DMS79 treated with DMSO at 0.1 percent for 48 hours (cell line): ENCODE results near the gene LRRC61.

Experiments used
- DNase-seq: peaks from one replicate; lab custom pipeline; 2025; lab: John Stamatoyannopoulos, UW

LRRC61 gene

GRCh38 chr7:150330211-150330885, 7.2 kb downstream of the LRRC61 start:
- no peak for DNase-seq

GRCh38 chr7:150332852-150333635, 9.9 kb downstream of the LRRC61 start:
- DNase-seq = no peak

- DNase-seq = no peak
Observed at GRCh38 chr7:150333659-150334058, 10.5 kb downstream of the LRRC61 start.

GRCh38 chr7:150334108-150334507, 11.0 kb downstream of the LRRC61 start:
- no peak for DNase-seq

GRCh38 chr7:150335108-150335773, 12.1 kb downstream of the LRRC61 start:
- DNase-seq = no peak

GRCh38 chr7:150335774-150336112, 12.6 kb downstream of the LRRC61 start:
- DNase-seq = no peak

- DNase-seq = no peak
Observed at GRCh38 chr7:150336746-150337145, 13.6 kb downstream of the LRRC61 start.

GRCh38 chr7:150337179-150337578, 14.0 kb downstream of the LRRC61 start:
- no peak for DNase-seq

- DNase-seq = no peak
Observed at GRCh38 chr7:150337659-150338081, 14.5 kb downstream of the LRRC61 start.

- no peak for DNase-seq
Observed at GRCh38 chr7:150338166-150338829, 15.1 kb downstream of the LRRC61 start.

GRCh38 chr7:150339409-150339809, 16.3 kb downstream of the LRRC61 start:
- no peak for DNase-seq

- DNase-seq = no peak
Observed at GRCh38 chr7:150340024-150340749, 17.0 kb downstream of the LRRC61 start.

GRCh38 chr7:150340875-150341262, 17.7 kb downstream of the LRRC61 start:
- no peak for DNase-seq

- no peak for DNase-seq
Observed at GRCh38 chr7:150341263-150342120, 18.3 kb downstream of the LRRC61 start, which contains the start of gene RARRES2. RARRES2 (minus strand) TSS chr7:150341629; CDS start chr7:150340609, 1,020 bp downstream.

- DNase-seq = no peak
Observed at GRCh38 chr7:150342121-150342408, 18.9 kb downstream of the LRRC61 start.

- DNase-seq = no peak
Observed at GRCh38 chr7:150343225-150343624, 20.1 kb downstream of the LRRC61 start.

- DNase-seq = no peak
Observed at GRCh38 chr7:150344299-150344698, 21.1 kb downstream of the LRRC61 start.

GRCh38 chr7:150345012-150345411, 21.9 kb downstream of the LRRC61 start:
- no peak for DNase-seq

GRCh38 chr7:150346922-150347321, 23.8 kb downstream of the LRRC61 start:
- no peak for DNase-seq

GRCh38 chr7:150351587-150352194, 28.5 kb downstream of the LRRC61 start:
- no peak for DNase-seq

- DNase-seq = no peak
Observed at GRCh38 chr7:150355666-150356059, 32.5 kb downstream of the LRRC61 start.
